ENCODE data around the gene CSMD2. TPM values are rescaled to one million over a fixed set of nuclear protein-coding genes. Genes with fewer than 3 reads are reported as not detected.

Gene CSMD2
- total and polyA plus RNA-seq, 2 of the 4 experiments (the other 2 are of a cell fraction) = under 0.01 to 0.36 TPM

GRCh38 chr1:33469691-33470090, 695.3 kb downstream of the CSMD2 start:
- Histone ChIP-seq H4K8ac (ENCODE audit: low read depth in 2 of 2, low read length in 2 of 2) (no peak overlapping the region), H2AK5ac (ENCODE audit: low read depth, low read length) (peak overlapping the region; percentile 17; the same call in 1 of the 2 replicates), H3K23ac (ENCODE audit: low read depth, low read length) (no peak overlapping the region), H3K56ac (ENCODE audit: extremely low read depth, insufficient read depth, low read length) (no peak overlapping the region), H3K18ac (ENCODE audit: low read depth, low read length) (no peak overlapping the region), H2BK120ac (ENCODE audit: low read depth, low read length) (no peak overlapping the region), H2BK20ac (ENCODE audit: low read depth, low read length) (no peak overlapping the region), H3K27me3 (ENCODE audit: control insufficient read depth, insufficient read depth, low read length) (no peaks in the 10 kb centered on the region), H2AFZ (replicated peaks; ENCODE audit: low read length, poor library complexity) (no peak overlapping the region), H3K27ac (ENCODE audit: insufficient read depth, low read length) (no peak overlapping the region), H3K36me3 (ENCODE audit: control insufficient read depth, insufficient read depth, low read length) (no peaks in the 10 kb centered on the region), H2AK9ac (replicated peaks; ENCODE audit: low read depth, low read length, poor library complexity) (no peak overlapping the region), H3K9me3 (ENCODE audit: control insufficient read depth, insufficient read depth, low read length) (no peaks in the 10 kb centered on the region), H3K4me2 (ENCODE audit: low read depth, low read length) (no peak overlapping the region), H2BK15ac (ENCODE audit: low read depth, low read length) (no peak overlapping the region), H3K79me1 (ENCODE audit: low read depth in 1 of 2, low read length in 2 of 2) (peaks cover 17 to 21% of the 10 kb centered on the region in 2 experiments), H4K5ac (ENCODE audit: low read depth, low read length) (no peak overlapping the region), H3K9me1 (ENCODE audit: insufficient read depth, low read length) (peaks cover 27% of the 10 kb centered on the region), H4K91ac (ENCODE audit: insufficient read depth, low read depth, low read length) (peak overlapping the region; percentile 4; the same call in 1 of the 2 replicates), H3K14ac (replicated peaks; ENCODE audit: low read depth, low read length) (no peak overlapping the region), H3K4ac (ENCODE audit: low read depth, low read length) (no peak overlapping the region), H3K9ac (ENCODE audit: low read depth, low read length) (no peak overlapping the region), H4K20me1 (ENCODE audit: insufficient read depth, low read length) (no peaks in the 10 kb centered on the region), H3K4me3 (ENCODE audit: insufficient read depth, low read depth, low read length) (no peak overlapping the region), H2BK5ac (ENCODE audit: low read depth, low read length, poor library complexity, severe bottlenecking) (no peak overlapping the region), H3K4me1 (ENCODE audit: control insufficient read depth, insufficient read depth, low read length) (peaks cover 16% of the 10 kb centered on the region)
- no peak for DNase-seq
- POLR2A ChIA-PET (ENCODE audit: unreplicated experiment) = no interaction called here
- WGBS, 2 experiments (ENCODE audit: extremely low coverage in 2 of 2, insufficient read length in 1 of 2) = no CpG with 5 or more reads among the region's 2 CpGs
- intact Hi-C loops (cut with micrococcal nuclease) (loop anchor here (1.0 to 5.0 kb wide), 6 partner anchors 102 to 342 kb away; partner anchors contain the start of gene TRIM62), dilution Hi-C loops (cut with HindIII; ENCODE audit: low sequenced_read_pairs, unreplicated experiment) (no loop called here), in situ Hi-C loops (cut with MboI; ENCODE audit: low sequenced_read_pairs) (loop anchor here (5.0 to 10.0 kb wide), 3 partner anchors 172 to 375 kb away; no protein-coding TSS in a partner anchor)
- CTCF ChIA-PET = interaction anchor here (2.6 to 3.1 kb wide), 2 partner anchors 11 to 174 kb away, joined by 18 to 26 read pairs; no protein-coding TSS in a partner anchor
- BruUV-seq (replicated peaks) = no TSS peak
- TF ChIP-seq BHLHE40 (IDR thresholded peaks at IDR 0.05; ENCODE audit: low read depth, low read length) = no peak
- TF ChIP-seq RAD21 (IDR thresholded peaks at IDR 0.05; ENCODE audit: low read length) = no peak
- no peak for TF ChIP-seq POLR2A (IDR thresholded peaks at IDR 0.05; ENCODE audit: low read depth, low read length)
- TF ChIP-seq MAZ (IDR thresholded peaks at IDR 0.05; ENCODE audit: borderline replicate concordance, low read depth, low read length) = no peak
- TF ChIP-seq MAFK (IDR thresholded peaks at IDR 0.05; ENCODE audit: low read depth, low read length) = no peak
- TF ChIP-seq RCOR1 (IDR thresholded peaks at IDR 0.05; ENCODE audit: insufficient replicate concordance, low read length) = no peak
- no peak for TF ChIP-seq NFE2L2 (IDR thresholded peaks at IDR 0.05; ENCODE audit: low read depth, low read length)
- no peak for ATAC-seq (ENCODE audit: low read depth)
